ENCODE results near the gene CCNL2.
"Not testable (repeated sequence)": the region's sequence is repeated elsewhere in the genome, so short reads cannot be mapped to it uniquely, and the experiment has no call there.

Gene CCNL2

GRCh38 chr1:1432274-1432950 is 33.3 kb upstream of the CCNL2 start:
- no peak for DNase-seq

- no peak for DNase-seq
Observed at GRCh38 chr1:1431845-1432273, 32.7 kb upstream of the CCNL2 start.

- DNase-seq, result no peak
Observed at GRCh38 chr1:1430992-1431844, 32.1 kb upstream of the CCNL2 start.

GRCh38 chr1:1430114-1430982 is 31.2 kb upstream of the CCNL2 start:
- DNase-seq, result no peak

GRCh38 chr1:1429671-1430073 is 30.5 kb upstream of the CCNL2 start:
- DNase-seq, result no peak

- not testable (repeated sequence) for DNase-seq
Observed at GRCh38 chr1:1428967-1429366, 29.8 kb upstream of the CCNL2 start.

- no peak for DNase-seq
Observed at GRCh38 chr1:1428174-1428573, 29.0 kb upstream of the CCNL2 start.

GRCh38 chr1:1427820-1428148 is 28.6 kb upstream of the CCNL2 start:
- no peak for DNase-seq

GRCh38 chr1:1427106-1427819 is 28.1 kb upstream of the CCNL2 start:
- no peak for DNase-seq

- no peak for DNase-seq
Observed at GRCh38 chr1:1426496-1427105, 27.5 kb upstream of the CCNL2 start.

- no peak for DNase-seq
Observed at GRCh38 chr1:1425753-1426495, 26.8 kb upstream of the CCNL2 start.

- DNase-seq, result no peak
Observed at GRCh38 chr1:1425426-1425752, 26.3 kb upstream of the CCNL2 start.

GRCh38 chr1:1424707-1425106 is 25.6 kb upstream of the CCNL2 start:
- DNase-seq, result no peak

GRCh38 chr1:1423245-1423597 is 24.1 kb upstream of the CCNL2 start:
- no peak for DNase-seq

GRCh38 chr1:1422465-1423244 is 23.5 kb upstream of the CCNL2 start:
- no peak for DNase-seq

GRCh38 chr1:1421907-1422464 is 22.9 kb upstream of the CCNL2 start:
- DNase-seq, result no peak

GRCh38 chr1:1421147-1421906 is 22.2 kb upstream of the CCNL2 start, which contains the start of gene ANKRD65:
TSS of gene ANKRD65 (minus strand) at chr1:1421276. CDS start at chr1:1421005, 271 bp downstream.
- DNase-seq, result no peak

- DNase-seq, result no peak
Observed at GRCh38 chr1:1420654-1421141, 21.6 kb upstream of the CCNL2 start.

- DNase-seq, result no peak
Observed at GRCh38 chr1:1419813-1420653, 20.9 kb upstream of the CCNL2 start.

All from suppressor macrophage treated with lipopolysaccharide for 4 hours (primary cell).